ENCODE data around the gene SSTR5. TPM values are rescaled to one million over a fixed set of nuclear protein-coding genes. Genes with fewer than 3 reads are reported as not detected.

SSTR5 gene
- total RNA-seq, 1 donor from 2014 or later, result 1.3 TPM

DNA sequence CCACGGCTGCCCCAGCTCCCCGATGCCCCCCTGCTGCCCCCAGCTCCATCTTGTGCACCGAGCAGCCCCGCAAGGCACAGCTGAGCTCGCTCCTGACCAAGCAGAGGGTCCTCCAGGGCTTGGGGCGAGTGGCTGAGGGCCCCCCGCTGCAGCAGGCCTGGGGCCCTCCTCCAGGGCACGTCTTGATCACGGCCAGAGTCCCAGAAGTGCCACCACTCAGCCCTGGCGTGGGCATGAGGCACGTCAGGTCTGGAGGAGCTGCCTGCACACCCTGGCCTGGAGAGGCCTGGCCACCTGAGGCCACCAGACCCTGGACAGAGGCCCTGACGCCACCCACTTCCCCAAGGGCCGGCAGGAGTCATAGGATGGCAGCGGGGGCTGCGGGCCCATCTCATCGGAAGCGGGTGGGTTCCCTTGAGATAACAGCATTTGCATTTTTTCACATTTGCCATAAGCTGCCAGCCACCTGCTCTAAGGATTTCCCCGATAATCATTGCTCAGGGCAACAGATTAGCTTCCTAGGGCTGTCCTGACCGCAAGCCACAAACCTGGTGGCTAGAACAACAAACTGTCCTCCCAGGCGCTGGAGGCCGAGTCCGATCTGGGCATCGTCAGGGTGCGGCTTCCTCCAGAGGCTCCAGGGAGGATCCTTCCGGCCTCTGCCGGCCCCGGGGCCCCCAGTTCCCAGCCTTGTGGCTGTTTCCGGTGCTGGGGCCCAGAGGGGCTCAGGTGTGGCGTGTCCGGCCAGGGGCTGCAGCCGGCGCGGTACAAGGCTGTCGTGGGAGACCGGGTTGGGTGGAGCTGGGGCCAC lies 47.4 kb downstream of the SSTR5 start:
- Mint-ChIP-seq H3K27me3 (ENCODE audit: unreplicated experiment) (peaks cover 1% of the 10 kb centered on the region), H3K4me3 (ENCODE audit: unreplicated experiment) (no peak overlapping the region), H3K27ac (ENCODE audit: unreplicated experiment) (no peak overlapping the region), H3K36me3 (ENCODE audit: unreplicated experiment) (no peaks in the 10 kb centered on the region), H3K4me1 (ENCODE audit: low read depth, unreplicated experiment) (no peaks in the 10 kb centered on the region), H3K9me3 (ENCODE audit: unreplicated experiment) (no peaks in the 10 kb centered on the region)
- DNase-seq, result no peak
- TF ChIP-seq, protein P1, sequence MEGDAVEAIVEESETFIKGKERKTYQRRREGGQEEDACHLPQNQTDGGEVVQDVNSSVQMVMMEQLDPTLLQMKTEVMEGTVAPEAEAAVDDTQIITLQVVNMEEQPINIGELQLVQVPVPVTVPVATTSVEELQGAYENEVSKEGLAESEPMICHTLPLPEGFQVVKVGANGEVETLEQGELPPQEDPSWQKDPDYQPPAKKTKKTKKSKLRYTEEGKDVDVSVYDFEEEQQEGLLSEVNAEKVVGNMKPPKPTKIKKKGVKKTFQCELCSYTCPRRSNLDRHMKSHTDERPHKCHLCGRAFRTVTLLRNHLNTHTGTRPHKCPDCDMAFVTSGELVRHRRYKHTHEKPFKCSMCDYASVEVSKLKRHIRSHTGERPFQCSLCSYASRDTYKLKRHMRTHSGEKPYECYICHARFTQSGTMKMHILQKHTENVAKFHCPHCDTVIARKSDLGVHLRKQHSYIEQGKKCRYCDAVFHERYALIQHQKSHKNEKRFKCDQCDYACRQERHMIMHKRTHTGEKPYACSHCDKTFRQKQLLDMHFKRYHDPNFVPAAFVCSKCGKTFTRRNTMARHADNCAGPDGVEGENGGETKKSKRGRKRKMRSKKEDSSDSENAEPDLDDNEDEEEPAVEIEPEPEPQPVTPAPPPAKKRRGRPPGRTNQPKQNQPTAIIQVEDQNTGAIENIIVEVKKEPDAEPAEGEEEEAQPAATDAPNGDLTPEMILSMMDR (IDR thresholded peaks at IDR 0.05; ENCODE audit: partially characterized antibody, unreplicated experiment), result no peak

DNA sequence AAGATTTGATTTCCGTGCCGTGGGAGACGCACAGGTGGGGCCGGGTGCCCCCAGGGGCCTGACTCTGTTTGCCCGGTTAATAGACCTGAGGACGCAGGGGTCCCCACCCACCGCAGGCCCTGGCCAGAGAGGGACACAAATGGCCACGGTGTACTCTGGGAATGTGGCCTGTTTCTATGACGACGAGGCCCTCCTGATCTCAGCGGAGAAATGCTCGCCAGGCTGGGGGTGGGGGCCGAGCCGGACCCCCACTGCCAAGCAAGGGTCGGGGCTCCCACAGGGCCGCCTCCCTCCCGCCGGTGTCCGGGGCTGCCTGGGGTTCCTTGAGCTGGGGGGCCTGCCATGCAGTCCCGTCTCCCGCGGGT lies 48.0 kb downstream of the SSTR5 start:
- Mint-ChIP-seq H3K9me3 (ENCODE audit: unreplicated experiment) (no peaks in the 10 kb centered on the region), H3K4me3 (ENCODE audit: unreplicated experiment) (no peak overlapping the region), H3K36me3 (ENCODE audit: unreplicated experiment) (no peaks in the 10 kb centered on the region), H3K27ac (ENCODE audit: unreplicated experiment) (no peak overlapping the region), H3K27me3 (ENCODE audit: unreplicated experiment) (peaks cover 1% of the 10 kb centered on the region), H3K4me1 (ENCODE audit: low read depth, unreplicated experiment) (no peaks in the 10 kb centered on the region)
- peak; percentile 29 for DNase-seq
- TF ChIP-seq, protein P1 (IDR thresholded peaks at IDR 0.05; ENCODE audit: partially characterized antibody, unreplicated experiment), result no peak

DNA sequence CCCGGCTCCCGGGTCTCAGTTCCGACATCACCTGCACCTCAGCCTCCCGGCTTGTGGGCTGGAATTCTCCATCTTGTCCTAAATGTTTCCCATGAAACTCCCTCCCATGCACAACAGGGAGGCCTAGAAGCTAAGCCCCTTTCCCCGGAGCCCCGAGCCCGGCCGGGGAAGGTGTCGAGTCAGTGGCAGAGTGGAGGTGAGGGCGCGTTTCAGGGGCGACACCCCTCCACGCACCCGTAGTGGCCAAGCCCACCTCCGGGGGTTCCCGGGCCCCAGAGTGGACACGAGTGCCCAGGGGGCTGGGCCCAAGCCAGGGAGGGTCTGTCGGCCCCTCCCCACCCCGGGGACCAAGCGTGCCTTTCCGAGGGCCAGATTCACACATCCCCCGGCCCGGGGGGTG lies 48.5 kb downstream of the SSTR5 start:
- peaks cover 1% of the 10 kb centered on the region for H3K27me3 Mint-ChIP-seq (ENCODE audit: unreplicated experiment)
- no peak overlapping the region for H3K4me3 Mint-ChIP-seq (ENCODE audit: unreplicated experiment)
- H3K4me1 Mint-ChIP-seq (ENCODE audit: low read depth, unreplicated experiment), result no peaks in the 10 kb centered on the region

DNA sequence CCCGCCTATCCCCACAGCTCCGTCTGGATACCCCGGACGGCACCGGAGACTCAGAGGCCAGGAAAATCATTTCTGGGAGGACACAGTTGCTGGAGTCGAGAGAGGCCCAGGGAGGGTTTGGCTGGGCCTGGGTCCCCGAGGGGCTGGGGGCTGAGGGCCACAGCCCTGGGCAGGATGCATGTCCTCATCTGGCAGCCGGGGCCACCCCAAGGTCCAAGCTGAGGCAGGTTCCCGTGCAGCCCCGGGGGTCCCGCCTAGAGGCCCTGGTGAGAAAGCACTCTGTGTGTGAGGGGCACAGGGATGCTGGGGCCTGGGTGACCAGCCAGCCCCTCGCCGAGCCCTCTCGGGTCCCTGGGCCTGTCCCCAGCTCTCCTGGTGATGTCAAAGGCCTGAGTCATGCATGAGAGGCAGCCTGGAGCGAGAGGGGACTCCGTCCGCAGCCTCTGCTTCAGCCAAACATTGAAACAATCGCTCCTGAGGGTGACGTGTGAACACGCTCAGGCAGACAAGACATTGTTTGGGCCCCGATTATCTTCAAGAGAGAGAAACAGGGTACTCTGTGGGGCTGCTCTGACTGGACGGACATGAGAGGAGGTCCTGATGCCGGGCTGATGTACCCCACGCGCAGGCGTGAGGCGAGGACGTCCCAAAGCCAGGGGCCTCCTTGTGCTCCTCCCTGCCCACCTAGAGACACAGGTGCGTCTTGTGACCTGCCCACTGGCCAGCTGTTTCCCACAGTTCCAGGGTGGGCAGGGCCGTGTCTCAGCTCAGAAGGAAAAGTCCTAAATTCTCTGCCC lies 49.3 kb downstream of the SSTR5 start:
- H3K27ac Mint-ChIP-seq (ENCODE audit: unreplicated experiment), result peak overlapping the region; percentile 28
- no peaks in the 10 kb centered on the region for H3K36me3 Mint-ChIP-seq (ENCODE audit: unreplicated experiment)
- no peak overlapping the region for H3K4me3 Mint-ChIP-seq (ENCODE audit: unreplicated experiment)
- peaks cover 1% of the 10 kb centered on the region for H3K27me3 Mint-ChIP-seq (ENCODE audit: unreplicated experiment)
- H3K9me3 Mint-ChIP-seq (ENCODE audit: unreplicated experiment), result no peaks in the 10 kb centered on the region
- H3K4me1 Mint-ChIP-seq (ENCODE audit: low read depth, unreplicated experiment), result no peaks in the 10 kb centered on the region
- TF ChIP-seq, protein P1 (IDR thresholded peaks at IDR 0.05; ENCODE audit: partially characterized antibody, unreplicated experiment), result no peak
- no peak for DNase-seq

More for the DNA sequence above, 48.5 kb downstream of the SSTR5 start:
- DNase-seq, result no peak
- Mint-ChIP-seq H3K9me3 (ENCODE audit: unreplicated experiment) (no peaks in the 10 kb centered on the region), H3K27ac (ENCODE audit: unreplicated experiment) (no peak overlapping the region), H3K36me3 (ENCODE audit: unreplicated experiment) (no peaks in the 10 kb centered on the region)
- TF ChIP-seq, protein P1 (IDR thresholded peaks at IDR 0.05; ENCODE audit: partially characterized antibody, unreplicated experiment), result no peak

DNA sequence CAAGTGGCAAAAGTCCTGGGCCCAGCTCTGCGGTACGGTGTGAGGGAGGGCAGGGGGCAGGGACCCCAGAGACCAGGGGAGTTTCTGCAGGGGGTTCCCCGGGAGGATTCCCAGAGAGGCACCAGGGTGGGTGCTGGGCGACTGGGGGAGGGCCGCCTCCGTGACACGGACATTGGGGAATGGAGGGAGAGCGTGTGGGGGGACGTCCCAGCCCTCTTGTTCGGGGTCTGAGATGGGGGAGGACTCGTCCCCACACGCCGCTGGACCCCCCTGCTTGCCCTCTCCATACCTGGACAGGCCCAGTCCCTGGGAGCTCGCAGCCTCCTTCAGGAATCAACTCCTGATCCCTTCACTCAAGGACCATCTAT lies 49.8 kb downstream of the SSTR5 start:
- no peaks in the 10 kb centered on the region for H3K36me3 Mint-ChIP-seq (ENCODE audit: unreplicated experiment)
- no peak for DNase-seq
- H3K4me1 Mint-ChIP-seq (ENCODE audit: low read depth, unreplicated experiment), result no peaks in the 10 kb centered on the region
- TF ChIP-seq, protein P1 (IDR thresholded peaks at IDR 0.05; ENCODE audit: partially characterized antibody, unreplicated experiment), result no peak
- no peak overlapping the region for H3K27ac Mint-ChIP-seq (ENCODE audit: unreplicated experiment)
- H3K9me3 Mint-ChIP-seq (ENCODE audit: unreplicated experiment), result no peaks in the 10 kb centered on the region
- no peak overlapping the region for H3K4me3 Mint-ChIP-seq (ENCODE audit: unreplicated experiment)
- H3K27me3 Mint-ChIP-seq (ENCODE audit: unreplicated experiment), result peaks cover 1% of the 10 kb centered on the region
